ENCODE measurements around the gene RAX.
A peak's percentile ranks its signal among the peaks of the same experiment; 100 is the strongest.

Gene RAX

GRCh38 chr18:59238385-59238784, 34.9 kb downstream of the RAX start:
- DNase-seq = peak; percentile 66

- DNase-seq = no peak
Observed at GRCh38 chr18:59233017-59233410, 40.2 kb downstream of the RAX start.

GRCh38 chr18:59232309-59233016, 40.8 kb downstream of the RAX start:
- DNase-seq = no peak

- no peak for DNase-seq
Observed at GRCh38 chr18:59231877-59232276, 41.4 kb downstream of the RAX start.

GRCh38 chr18:59231114-59231513, 42.1 kb downstream of the RAX start:
- no peak for DNase-seq

- no peak for DNase-seq
Observed at GRCh38 chr18:59229701-59230443, 43.4 kb downstream of the RAX start.

GRCh38 chr18:59229191-59229590, 44.1 kb downstream of the RAX start:
- DNase-seq = no peak

- DNase-seq = no peak
Observed at GRCh38 chr18:59228351-59228750, 44.9 kb downstream of the RAX start.

GRCh38 chr18:59222341-59222740, 50.9 kb downstream of the RAX start:
- DNase-seq = no peak

GRCh38 chr18:59220784-59221765, 52.2 kb downstream of the RAX start:
- peak; percentile 50 for DNase-seq

GRCh38 chr18:59220164-59220783, 53.0 kb downstream of the RAX start:
- DNase-seq = peak; percentile 47

- peak; percentile 56 for DNase-seq
Observed at GRCh38 chr18:59219672-59220163, 53.5 kb downstream of the RAX start, which contains the start of gene GRP. GRP (plus strand) TSS chr18:59220158; CDS start chr18:59220266, 108 bp downstream.

GRCh38 chr18:59218018-59218417, 55.2 kb downstream of the RAX start:
- DNase-seq = no peak

Data from NCI-H1105 (cell line).